Vagina (tissue), 2 donors: Measurements from ENCODE around the gene GRIN2A. TPM values are rescaled to one million over a fixed set of nuclear protein-coding genes. Genes with fewer than 3 reads are reported as not detected.
"Not testable (repeated sequence)": the region's sequence is repeated elsewhere in the genome, so short reads cannot be mapped to it uniquely, and the experiment has no call there.

ENCODE experiments used
- DNase-seq, 2 donors: peaks; one replicate each; pipeline ENCODE4 v3.0.0-alpha.2; 2017; ENCODE audit errors: extremely low spot score in 2 of 2
- H3K27ac ChIP-seq: fragments of 200-600 bp; sonication (generic); one replicate; pipeline ENCODE4 v1.5.1; 2019
- H3K27me3 ChIP-seq: fragments of 200-600 bp; sonication (generic); one replicate; pipeline ENCODE4 v1.5.1; 2019
- H3K36me3 ChIP-seq, 2 donors: fragments of 200-600 bp; sonication (generic); one replicate each; pipeline ENCODE4 v1.5.1; 2017 to 2019
- H3K4me1 ChIP-seq: fragments of 200-600 bp; sonication (generic); one replicate; pipeline ENCODE4 v1.5.1; 2019
- H3K4me3 ChIP-seq, 2 donors: fragments of 200-600 bp; sonication (generic); 1 replicate in 1 of 2; 2 replicates in 1 of 2; pipeline ENCODE4 v1.5.1; 2016 to 2019
- H3K9me3 ChIP-seq: fragments of 200-600 bp; sonication (generic); one replicate; pipeline ENCODE4 v1.5.1; 2019
- CTCF ChIP-seq, 3 experiments: fragments of 450-650 bp in 2 of 3; fragments of 200-600 bp in 1 of 3; sonication (generic) in 1 of 3; IDR thresholded peaks; one replicate each; pipeline ENCODE4 v1.5.1; 2017 to 2019; ENCODE audit warnings: antibody characterized with exemption in 3 of 3, mild to moderate bottlenecking in 2 of 3, moderate library complexity in 2 of 3
- POLR2A ChIP-seq, 2 donors: fragments of 450-650 bp; IDR thresholded peaks; one replicate each; pipeline ENCODE4 v1.6.1; 2017; ENCODE audit warnings: antibody characterized with exemption in 2 of 2, mild to moderate bottlenecking in 2 of 2, moderate library complexity in 2 of 2
- POLR2AphosphoS5 ChIP-seq, 2 donors: sonication (generic); formaldehyde crosslinking; IDR thresholded peaks; one replicate each; pipeline ENCODE4 v1.9.0; 2017; ENCODE audit warnings: antibody characterized with exemption in 2 of 2, mild to moderate bottlenecking in 2 of 2, low read depth in 1 of 2; ENCODE audit not compliant: insufficient read depth in 1 of 2
- intact Hi-C: fragments of 100-400 bp; cut with DNase I; formaldehyde crosslinking; loops from one replicate; pipeline ENCODE4 v1.15.1; 2023
- total RNA-seq: library from RNA; depleted of rRNA; stranded (reverse); fragments of >200 nt; gene quantifications from one replicate; pipeline ENCODE4 v1.2.3, GENCODE V29; 2016

GRIN2A gene
- total RNA-seq, 1 donor from 2014 or later: 1.5 TPM

DNA sequence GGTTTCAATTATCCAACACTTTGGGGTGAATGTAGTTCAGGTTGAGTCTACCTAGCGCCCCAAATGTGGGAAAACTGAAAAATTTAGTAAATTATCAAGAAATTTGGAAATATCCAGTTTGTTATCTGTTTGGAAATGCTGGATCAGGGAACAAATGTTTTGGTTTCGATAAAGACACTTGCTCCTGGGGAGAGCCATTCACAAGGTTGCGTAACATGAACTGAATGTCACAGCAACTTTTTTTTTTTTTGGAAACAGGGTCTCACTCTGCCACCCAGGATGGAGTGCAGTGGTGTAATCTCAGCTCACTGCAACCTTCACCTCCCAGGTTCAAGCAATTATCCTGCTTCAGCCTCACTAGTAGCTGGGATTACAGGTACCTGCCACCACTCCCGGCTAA lies 286.4 kb downstream of the GRIN2A start:
- intact Hi-C loops: no loop called here
- TF ChIP-seq POLR2AphosphoS5 (IDR thresholded peaks at IDR 0.05; ENCODE audit: insufficient read depth in 1 of 2, low read depth in 1 of 2): no peak
- TF ChIP-seq POLR2A (IDR thresholded peaks at IDR 0.05): no peak
- TF ChIP-seq CTCF (IDR thresholded peaks at IDR 0.05): no peak
- no peak overlapping the region for H3K4me3 ChIP-seq
- H3K4me1 ChIP-seq: no peaks in the 10 kb centered on the region
- no peak for DNase-seq
- H3K9me3 ChIP-seq: no peaks in the 10 kb centered on the region
- no peaks in the 10 kb centered on the region for H3K27me3 ChIP-seq
- no peak overlapping the region for H3K27ac ChIP-seq
- no peaks in the 10 kb centered on the region for H3K36me3 ChIP-seq

- DNase-seq: no peak
- Histone ChIP-seq H3K4me3 (no peak overlapping the region), H3K4me1 (no peaks in the 10 kb centered on the region), H3K9me3 (no peaks in the 10 kb centered on the region), H3K27me3 (no peaks in the 10 kb centered on the region), H3K36me3 (no peaks in the 10 kb centered on the region), H3K27ac (no peak overlapping the region)
- intact Hi-C loops: no loop called here
- TF ChIP-seq CTCF (IDR thresholded peaks at IDR 0.05) (no peak), POLR2A (IDR thresholded peaks at IDR 0.05) (no peak), POLR2AphosphoS5 (IDR thresholded peaks at IDR 0.05; ENCODE audit: insufficient read depth in 1 of 2, low read depth in 1 of 2) (no peak)
Measured at GRCh38 chr16:9885876-9886275, 296.4 kb downstream of the GRIN2A start.

- no peak for DNase-seq
Measured at GRCh38 chr16:9885467-9885866, 296.8 kb downstream of the GRIN2A start.

GRCh38 chr16:9875981-9876380 lies 306.2 kb downstream of the GRIN2A start:
- H3K9me3 ChIP-seq, H3K36me3 ChIP-seq, H3K4me1 ChIP-seq, intact Hi-C loops, DNase-seq, H3K27me3 ChIP-seq, H3K27ac ChIP-seq, H3K4me3 ChIP-seq: not testable (repeated sequence)

More at GRCh38 chr16:9885467-9885866, 296.8 kb downstream of the GRIN2A start:
- no peak for TF ChIP-seq POLR2AphosphoS5 (IDR thresholded peaks at IDR 0.05; ENCODE audit: insufficient read depth in 1 of 2, low read depth in 1 of 2)
- no peak for TF ChIP-seq POLR2A (IDR thresholded peaks at IDR 0.05)
- TF ChIP-seq CTCF (IDR thresholded peaks at IDR 0.05): no peak
- intact Hi-C loops: no loop called here
- no peaks in the 10 kb centered on the region for H3K36me3 ChIP-seq
- H3K4me1 ChIP-seq: no peaks in the 10 kb centered on the region
- H3K4me3 ChIP-seq: no peak overlapping the region
- no peaks in the 10 kb centered on the region for H3K9me3 ChIP-seq
- H3K27me3 ChIP-seq: no peaks in the 10 kb centered on the region
- H3K27ac ChIP-seq: no peak overlapping the region

- Histone ChIP-seq H3K27me3 (no peaks in the 10 kb centered on the region), H3K36me3 (no peaks in the 10 kb centered on the region), H3K9me3 (no peaks in the 10 kb centered on the region), H3K4me3 (no peak overlapping the region), H3K4me1 (no peaks in the 10 kb centered on the region), H3K27ac (no peak overlapping the region)
- TF ChIP-seq CTCF (IDR thresholded peaks at IDR 0.05): no peak
- no peak for TF ChIP-seq POLR2AphosphoS5 (IDR thresholded peaks at IDR 0.05; ENCODE audit: insufficient read depth in 1 of 2, low read depth in 1 of 2)
- no peak for TF ChIP-seq POLR2A (IDR thresholded peaks at IDR 0.05)
- intact Hi-C loops: no loop called here
- no peak for DNase-seq
Measured at GRCh38 chr16:9874219-9874618, 308.0 kb downstream of the GRIN2A start.

- no peak overlapping the region for H3K27ac ChIP-seq
- H3K4me3 ChIP-seq: no peak overlapping the region
- H3K27me3 ChIP-seq: no peaks in the 10 kb centered on the region
- intact Hi-C loops: no loop called here
- no peak for DNase-seq
- no peak for TF ChIP-seq POLR2A (IDR thresholded peaks at IDR 0.05)
- TF ChIP-seq CTCF (IDR thresholded peaks at IDR 0.05): no peak
- TF ChIP-seq POLR2AphosphoS5 (IDR thresholded peaks at IDR 0.05; ENCODE audit: insufficient read depth in 1 of 2, low read depth in 1 of 2): no peak
- H3K4me1 ChIP-seq: no peaks in the 10 kb centered on the region
- no peaks in the 10 kb centered on the region for H3K36me3 ChIP-seq
- H3K9me3 ChIP-seq: no peaks in the 10 kb centered on the region
Measured at GRCh38 chr16:9870962-9871361, 311.3 kb downstream of the GRIN2A start.
